SU-DHL-6 (cell line): ENCODE results near the gene SERPINI1.

Experiments used
- H2AFZ ChIP-seq: fragments of 200-600 bp; sonication (generic); 2 replicates; pipeline ENCODE4 v1.6.1; 2014; ENCODE audit warnings: low read depth, mild to moderate bottlenecking, moderate library complexity, mixed read lengths, antibody characterized with exemption, low read length; ENCODE audit not compliant: severe bottlenecking
- H3F3A ChIP-seq: fragments of 200-600 bp; shearing (Covaris generic); 2 replicates; pipeline ENCODE4 v1.6.0; 2016; ENCODE audit warnings: antibody characterized with exemption, mild to moderate bottlenecking; ENCODE audit not compliant: insufficient read depth
- H3K27ac ChIP-seq: fragments of 200-600 bp; sonication (generic); 2 replicates; pipeline ENCODE4 v1.5.1; 2016; ENCODE audit warnings: low read depth, mild to moderate bottlenecking, low read length, moderate library complexity, mixed read lengths
- H3K27me3 ChIP-seq: fragments of 200-600 bp; sonication (generic), shearing (Covaris generic); 2 replicates; pipeline ENCODE4 v1.6.0; 2014; ENCODE audit warnings: mild to moderate bottlenecking, low read length
- H3K36me3 ChIP-seq: fragments of 200-600 bp; sonication (generic); 2 replicates; pipeline ENCODE4 v1.6.1; 2014; ENCODE audit warnings: mild to moderate bottlenecking, low read length, mixed read lengths
- H3K4me2 ChIP-seq: fragments of 300-600, 200-600 bp; shearing (Covaris generic), sonication (generic); 2 replicates; pipeline ENCODE4 v1.6.0; 2014; ENCODE audit warnings: low read length, low read depth, mild to moderate bottlenecking; ENCODE audit not compliant: poor library complexity, severe bottlenecking
- H3K4me3 ChIP-seq: fragments of 200-600 bp; sonication (generic); 2 replicates; pipeline ENCODE4 v1.5.1; 2014; ENCODE audit warnings: antibody characterized with exemption, low read length, mild to moderate bottlenecking, mixed read lengths; ENCODE audit not compliant: insufficient read depth, poor library complexity, severe bottlenecking
- H3K79me2 ChIP-seq: fragments of 200-600 bp; sonication (generic); 2 replicates; pipeline ENCODE4 v1.6.1; 2014; ENCODE audit warnings: mild to moderate bottlenecking, low read length, moderate library complexity; ENCODE audit not compliant: insufficient read depth
- H3K9ac ChIP-seq: fragments of 200-600 bp; sonication (generic); 2 replicates; pipeline ENCODE4 v1.7.0; 2014; ENCODE audit warnings: mild to moderate bottlenecking, low read length
- H3K9me2 ChIP-seq: fragments of 200-600 bp; sonication (generic); replicated peaks from 2 replicates; pipeline ENCODE4 v1.6.1; 2014; ENCODE audit warnings: low read length; ENCODE audit not compliant: insufficient read depth
- H3K9me3 ChIP-seq: fragments of 200-600 bp; sonication (generic); 2 replicates; pipeline ENCODE4 v1.6.1; 2014; ENCODE audit warnings: low read length, mixed read lengths; ENCODE audit not compliant: insufficient read depth
- H4K20me1 ChIP-seq: fragments of 200-600 bp; sonication (generic); 2 replicates; pipeline ENCODE4 v1.6.1; 2014; ENCODE audit warnings: low read depth, mild to moderate bottlenecking, antibody characterized with exemption, low read length, moderate library complexity, mixed read lengths
- EZH2phosphoT487 ChIP-seq: fragments of 200-600 bp; sonication (generic), shearing (Covaris generic); conservative IDR thresholded peaks from 2 replicates; pipeline ENCODE4 v1.6.1; 2018; ENCODE audit warnings: mild to moderate bottlenecking, antibody characterized with exemption, low read length, moderate library complexity, mixed read lengths
- TF ChIP-seq, protein P1 (sequence below): fragments of 200-600 bp; sonication (generic); IDR thresholded peaks from one replicate; pipeline ENCODE4 v1.5.1; 2017; ENCODE audit warnings: antibody characterized with exemption, mild to moderate bottlenecking, low read length, moderate library complexity; ENCODE audit not compliant: insufficient read depth, poor library complexity, severe bottlenecking

The SERPINI1 gene

DNA sequence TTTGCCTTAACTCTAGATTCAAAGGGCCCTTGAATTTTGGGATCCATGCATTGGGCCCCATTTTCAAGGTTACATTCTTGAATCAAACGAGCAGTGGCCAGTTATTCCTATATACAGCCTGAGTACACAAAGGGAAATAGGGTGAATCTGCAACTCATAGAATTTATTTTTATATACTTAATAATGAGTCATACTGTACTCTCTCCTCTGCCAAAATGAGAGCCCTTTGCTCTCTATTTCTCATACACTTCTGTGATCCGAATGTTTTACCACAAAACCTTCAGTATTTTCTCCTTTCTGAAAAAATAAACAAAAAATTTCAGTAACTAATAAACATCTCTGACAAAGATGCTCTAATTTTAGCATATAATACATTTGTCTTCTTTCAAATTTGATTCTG is 116.7 kb downstream of the SERPINI1 start:
- Histone ChIP-seq H3K79me2 (no peaks in the 10 kb centered on the region), H3K4me3 (no peak overlapping the region), H3K9me3 (no peaks in the 10 kb centered on the region), H3K36me3 (no peaks in the 10 kb centered on the region), H3K9me2 (no peaks in the 10 kb centered on the region), H3K27ac (no peak overlapping the region), H4K20me1 (no peaks in the 10 kb centered on the region), H2AFZ (no peak overlapping the region), H3F3A (no peaks in the 10 kb centered on the region), H3K27me3 (no peaks in the 10 kb centered on the region), H3K4me2 (no peak overlapping the region), H3K9ac (no peak overlapping the region)
- TF ChIP-seq, protein P1, sequence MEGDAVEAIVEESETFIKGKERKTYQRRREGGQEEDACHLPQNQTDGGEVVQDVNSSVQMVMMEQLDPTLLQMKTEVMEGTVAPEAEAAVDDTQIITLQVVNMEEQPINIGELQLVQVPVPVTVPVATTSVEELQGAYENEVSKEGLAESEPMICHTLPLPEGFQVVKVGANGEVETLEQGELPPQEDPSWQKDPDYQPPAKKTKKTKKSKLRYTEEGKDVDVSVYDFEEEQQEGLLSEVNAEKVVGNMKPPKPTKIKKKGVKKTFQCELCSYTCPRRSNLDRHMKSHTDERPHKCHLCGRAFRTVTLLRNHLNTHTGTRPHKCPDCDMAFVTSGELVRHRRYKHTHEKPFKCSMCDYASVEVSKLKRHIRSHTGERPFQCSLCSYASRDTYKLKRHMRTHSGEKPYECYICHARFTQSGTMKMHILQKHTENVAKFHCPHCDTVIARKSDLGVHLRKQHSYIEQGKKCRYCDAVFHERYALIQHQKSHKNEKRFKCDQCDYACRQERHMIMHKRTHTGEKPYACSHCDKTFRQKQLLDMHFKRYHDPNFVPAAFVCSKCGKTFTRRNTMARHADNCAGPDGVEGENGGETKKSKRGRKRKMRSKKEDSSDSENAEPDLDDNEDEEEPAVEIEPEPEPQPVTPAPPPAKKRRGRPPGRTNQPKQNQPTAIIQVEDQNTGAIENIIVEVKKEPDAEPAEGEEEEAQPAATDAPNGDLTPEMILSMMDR: no peak
- TF ChIP-seq EZH2phosphoT487: no peak

DNA sequence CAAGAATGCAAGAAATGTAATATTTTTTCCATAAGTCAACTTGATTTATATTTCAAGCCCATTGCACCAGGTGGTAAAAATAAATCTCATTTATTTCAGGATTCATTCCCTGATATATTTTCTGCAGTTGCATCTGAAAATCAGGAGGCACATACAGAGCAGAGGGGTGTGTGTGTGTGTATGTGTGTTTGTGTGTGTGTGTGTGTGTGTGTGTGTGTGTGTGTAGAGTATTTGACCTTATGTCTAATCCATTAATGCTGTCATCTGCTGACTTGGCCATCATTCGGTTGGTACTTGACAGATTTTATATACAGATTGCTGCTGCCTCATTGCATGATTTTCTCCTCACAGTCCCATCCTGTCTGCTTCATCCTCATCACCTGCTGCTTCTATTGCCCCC is 118.5 kb downstream of the SERPINI1 start:
- no peaks in the 10 kb centered on the region for H3K79me2 ChIP-seq
- no peaks in the 10 kb centered on the region for H3K9me3 ChIP-seq
- H4K20me1 ChIP-seq: no peaks in the 10 kb centered on the region
- no peaks in the 10 kb centered on the region for H3K36me3 ChIP-seq
- H3K27me3 ChIP-seq: no peaks in the 10 kb centered on the region
- no peak for TF ChIP-seq EZH2phosphoT487
- TF ChIP-seq, protein P1: no peak
- H3K9ac ChIP-seq: no peak overlapping the region
- no peak overlapping the region for H2AFZ ChIP-seq
- H3K27ac ChIP-seq: no peak overlapping the region
- H3K9me2 ChIP-seq: no peaks in the 10 kb centered on the region
- H3K4me2 ChIP-seq: no peak overlapping the region
- H3F3A ChIP-seq: no peaks in the 10 kb centered on the region
- H3K4me3 ChIP-seq: no peak overlapping the region

DNA sequence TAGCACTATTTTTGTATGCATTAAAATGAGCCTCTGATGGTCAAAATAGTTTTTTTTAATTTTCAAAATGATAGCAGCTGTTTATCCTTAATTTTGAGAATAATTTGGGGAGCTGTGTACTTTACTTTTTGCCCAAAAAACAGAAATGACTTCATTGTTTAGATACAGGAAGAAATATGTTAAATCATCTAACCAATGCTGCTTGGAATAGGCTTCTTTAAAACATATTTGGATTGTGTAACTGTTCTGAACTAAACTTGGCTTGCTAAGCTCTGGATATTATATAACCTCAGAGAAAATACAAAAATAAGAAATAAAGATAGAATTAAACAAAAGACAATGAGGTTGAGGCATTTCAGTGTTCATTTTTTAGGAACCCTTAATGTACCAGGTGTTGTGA is 119.3 kb downstream of the SERPINI1 start:
- Histone ChIP-seq H3K27me3 (no peaks in the 10 kb centered on the region), H4K20me1 (no peaks in the 10 kb centered on the region), H3K36me3 (no peaks in the 10 kb centered on the region), H3K27ac (no peak overlapping the region), H3K79me2 (no peaks in the 10 kb centered on the region), H3F3A (no peaks in the 10 kb centered on the region), H3K9ac (no peak overlapping the region), H3K4me3 (no peak overlapping the region), H3K9me2 (no peaks in the 10 kb centered on the region), H3K9me3 (no peaks in the 10 kb centered on the region), H2AFZ (no peak overlapping the region), H3K4me2 (no peak overlapping the region)
- TF ChIP-seq EZH2phosphoT487: no peak
- TF ChIP-seq, protein P1: no peak
